ENCODE data around the gene ZNF423. TPM values are rescaled to one million over a fixed set of nuclear protein-coding genes. Genes with fewer than 3 reads are reported as not detected.
A peak's percentile ranks its signal among the peaks of the same experiment; 100 is the strongest.

ZNF423 gene
- total RNA-seq, 1 experiment from 2014 or later: 11.1 TPM

DNA sequence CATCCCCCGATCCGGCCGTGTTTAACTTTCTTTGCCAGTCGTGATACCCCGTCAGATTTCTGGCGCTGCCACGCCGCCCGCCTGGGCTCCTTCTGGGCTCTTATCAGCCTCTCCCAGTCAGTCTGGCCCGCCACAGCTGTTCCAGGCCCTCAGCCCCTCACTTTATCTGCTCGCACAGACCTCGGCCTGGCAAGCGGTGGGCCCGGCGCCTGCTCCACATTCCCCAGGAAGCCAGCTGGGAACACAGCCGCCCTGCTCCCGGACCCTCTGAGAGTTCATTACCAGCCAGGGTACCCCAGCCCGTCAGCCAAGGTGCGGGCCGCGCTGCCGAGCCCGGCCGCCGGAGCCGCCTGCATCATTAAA, 157.5 kb downstream of the ZNF423 start:
- DNase-seq (ENCODE audit: low spot score): peak; percentile 58
- CTCF ChIA-PET: no interaction called here
- no peaks in the 10 kb centered on the region for H3K9me3 ChIP-seq (ENCODE audit: low read depth, low read length, poor library complexity, severe bottlenecking)
- POLR2A ChIA-PET (ENCODE audit: low non-redundant PET): interaction anchor here (0.7 kb wide), 1 partner anchor 33 kb away, joined by 4 read pairs; no protein-coding TSS in a partner anchor
- H3K27me3 ChIP-seq (replicated peaks; ENCODE audit: insufficient read depth, low read depth, low read length, poor library complexity): no peaks in the 10 kb centered on the region
- intact Hi-C loops (cut with micrococcal nuclease; ENCODE audit: unreplicated experiment): no loop called here
- TSS peak; percentile 48 for BruUV-seq (replicated peaks)
- peaks cover 66% of the 10 kb centered on the region for H3K4me1 ChIP-seq (ENCODE audit: insufficient read depth, low read length, poor library complexity, severe bottlenecking)
- TF ChIP-seq, protein P1, sequence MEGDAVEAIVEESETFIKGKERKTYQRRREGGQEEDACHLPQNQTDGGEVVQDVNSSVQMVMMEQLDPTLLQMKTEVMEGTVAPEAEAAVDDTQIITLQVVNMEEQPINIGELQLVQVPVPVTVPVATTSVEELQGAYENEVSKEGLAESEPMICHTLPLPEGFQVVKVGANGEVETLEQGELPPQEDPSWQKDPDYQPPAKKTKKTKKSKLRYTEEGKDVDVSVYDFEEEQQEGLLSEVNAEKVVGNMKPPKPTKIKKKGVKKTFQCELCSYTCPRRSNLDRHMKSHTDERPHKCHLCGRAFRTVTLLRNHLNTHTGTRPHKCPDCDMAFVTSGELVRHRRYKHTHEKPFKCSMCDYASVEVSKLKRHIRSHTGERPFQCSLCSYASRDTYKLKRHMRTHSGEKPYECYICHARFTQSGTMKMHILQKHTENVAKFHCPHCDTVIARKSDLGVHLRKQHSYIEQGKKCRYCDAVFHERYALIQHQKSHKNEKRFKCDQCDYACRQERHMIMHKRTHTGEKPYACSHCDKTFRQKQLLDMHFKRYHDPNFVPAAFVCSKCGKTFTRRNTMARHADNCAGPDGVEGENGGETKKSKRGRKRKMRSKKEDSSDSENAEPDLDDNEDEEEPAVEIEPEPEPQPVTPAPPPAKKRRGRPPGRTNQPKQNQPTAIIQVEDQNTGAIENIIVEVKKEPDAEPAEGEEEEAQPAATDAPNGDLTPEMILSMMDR (conservative IDR thresholded peaks at IDR 0.05; ENCODE audit: low read depth, low read length): no peak
- no peak for TF ChIP-seq EZH2 (IDR thresholded peaks at IDR 0.05; ENCODE audit: borderline replicate concordance, low read depth, low read length, poor library complexity, severe bottlenecking)
- peak overlapping the region; percentile 43 for H3K4me3 ChIP-seq (ENCODE audit: low read depth, low read length, poor library complexity, severe bottlenecking)
- H3K36me3 ChIP-seq (ENCODE audit: insufficient read depth, low read length, poor library complexity, severe bottlenecking): no peaks in the 10 kb centered on the region
- peak overlapping the region; percentile 99 for H3K27ac ChIP-seq (ENCODE audit: low read depth, low read length, poor library complexity, severe bottlenecking)

DNA sequence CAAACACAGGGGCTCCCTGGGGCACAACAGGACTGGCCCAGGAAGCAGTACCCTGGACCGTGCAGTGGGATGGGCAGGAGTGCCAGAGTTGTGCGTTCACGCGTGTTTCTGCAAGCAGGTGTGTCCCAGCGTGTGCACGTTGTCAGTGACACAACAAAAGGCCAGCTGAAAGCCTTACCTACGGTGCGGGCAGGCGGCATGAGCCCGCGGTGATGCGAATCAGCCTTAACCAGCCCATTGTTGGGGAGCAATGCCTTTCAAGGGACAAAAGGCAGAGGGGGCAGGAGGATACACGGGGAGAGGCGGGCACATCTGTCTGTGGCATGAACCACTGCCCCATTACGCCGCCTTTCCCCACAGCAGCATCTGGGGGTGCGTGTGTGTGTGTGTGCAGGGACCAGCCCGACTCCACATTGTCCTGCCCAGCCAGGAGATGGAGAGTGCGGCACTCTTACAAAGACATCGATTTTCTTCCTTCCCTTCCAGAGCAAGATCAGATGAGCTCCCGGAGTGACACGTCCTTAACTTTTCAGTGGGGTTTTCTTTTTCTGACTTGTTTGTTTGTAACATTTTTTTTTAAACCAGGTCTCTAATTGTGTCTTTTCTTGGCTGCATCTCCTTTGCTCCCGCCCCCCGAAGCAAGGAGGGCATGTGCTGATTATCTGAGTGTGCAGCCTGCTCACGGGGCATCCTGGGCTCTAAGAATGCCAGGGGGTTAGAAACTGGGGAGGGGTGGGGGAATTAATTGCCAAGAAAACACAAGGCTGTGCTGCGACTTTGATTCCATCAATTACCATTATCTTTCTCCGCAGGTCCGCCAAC, 158.1 kb downstream of the ZNF423 start:
- BruUV-seq (replicated peaks): no TSS peak
- intact Hi-C loops (cut with micrococcal nuclease; ENCODE audit: unreplicated experiment): no loop called here
- no peaks in the 10 kb centered on the region for H3K27me3 ChIP-seq (replicated peaks; ENCODE audit: insufficient read depth, low read depth, low read length, poor library complexity)
- H3K27ac ChIP-seq (ENCODE audit: low read depth, low read length, poor library complexity, severe bottlenecking): peak overlapping the region; percentile 99
- CTCF ChIA-PET: no interaction called here
- H3K4me1 ChIP-seq (ENCODE audit: insufficient read depth, low read length, poor library complexity, severe bottlenecking): peaks cover 60% of the 10 kb centered on the region
- H3K36me3 ChIP-seq (ENCODE audit: insufficient read depth, low read length, poor library complexity, severe bottlenecking): no peaks in the 10 kb centered on the region
- POLR2A ChIA-PET (ENCODE audit: low non-redundant PET): no interaction called here
- TF ChIP-seq, protein P1 (conservative IDR thresholded peaks at IDR 0.05; ENCODE audit: low read depth, low read length): no peak
- no peak for TF ChIP-seq EZH2 (IDR thresholded peaks at IDR 0.05; ENCODE audit: borderline replicate concordance, low read depth, low read length, poor library complexity, severe bottlenecking)
- DNase-seq (ENCODE audit: low spot score): no peak
- H3K9me3 ChIP-seq (ENCODE audit: low read depth, low read length, poor library complexity, severe bottlenecking): no peaks in the 10 kb centered on the region
- H3K4me3 ChIP-seq (ENCODE audit: low read depth, low read length, poor library complexity, severe bottlenecking): peak overlapping the region; percentile 43

DNA sequence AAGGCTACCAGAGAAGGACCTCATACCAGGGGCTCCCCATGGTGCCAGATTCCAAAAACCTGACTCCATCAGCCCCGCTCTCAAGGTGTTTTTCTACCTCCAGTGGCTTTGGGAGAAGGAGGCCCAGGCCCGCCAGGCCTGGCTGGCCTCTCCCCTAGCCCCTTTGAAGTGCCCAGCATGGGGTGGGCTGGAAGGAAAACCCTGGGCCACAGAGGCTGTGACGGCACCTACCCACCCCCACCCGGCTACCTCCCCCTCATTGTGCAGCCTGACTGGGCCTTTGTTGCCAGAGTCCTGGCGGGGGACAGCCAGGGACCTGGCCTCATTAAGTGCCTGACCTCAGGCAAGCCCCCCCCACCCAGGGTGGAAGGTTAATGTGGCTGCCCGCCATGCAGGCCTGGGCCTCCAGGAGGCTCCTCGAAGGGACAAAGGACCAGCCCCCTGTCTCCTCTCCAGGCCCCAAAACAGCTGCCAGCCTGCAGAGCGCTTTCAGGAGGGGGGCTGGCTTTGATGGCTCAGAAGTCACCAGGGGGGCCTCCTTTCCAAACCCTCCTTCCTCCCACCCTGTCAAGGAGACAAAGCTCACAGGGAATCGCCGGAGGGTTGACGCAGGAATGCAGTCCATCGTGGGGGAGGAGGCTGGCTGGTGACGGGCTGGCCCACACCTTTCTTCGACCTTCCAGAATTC, 159.4 kb downstream of the ZNF423 start:
- intact Hi-C loops (cut with micrococcal nuclease; ENCODE audit: unreplicated experiment): no loop called here
- no TSS peak for BruUV-seq (replicated peaks)
- Histone ChIP-seq H3K27ac (ENCODE audit: low read depth, low read length, poor library complexity, severe bottlenecking) (peak overlapping the region; percentile 32), H3K9me3 (ENCODE audit: low read depth, low read length, poor library complexity, severe bottlenecking) (no peaks in the 10 kb centered on the region), H3K36me3 (ENCODE audit: insufficient read depth, low read length, poor library complexity, severe bottlenecking) (no peaks in the 10 kb centered on the region), H3K27me3 (replicated peaks; ENCODE audit: insufficient read depth, low read depth, low read length, poor library complexity) (no peaks in the 10 kb centered on the region), H3K4me3 (ENCODE audit: low read depth, low read length, poor library complexity, severe bottlenecking) (no peak overlapping the region), H3K4me1 (ENCODE audit: insufficient read depth, low read length, poor library complexity, severe bottlenecking) (peaks cover 54% of the 10 kb centered on the region)
- ChIA-PET CTCF (no interaction called here), POLR2A (ENCODE audit: low non-redundant PET) (no interaction called here)
- DNase-seq (ENCODE audit: low spot score): no peak
- TF ChIP-seq, protein P1 (conservative IDR thresholded peaks at IDR 0.05; ENCODE audit: low read depth, low read length): no peak
- no peak for TF ChIP-seq EZH2 (IDR thresholded peaks at IDR 0.05; ENCODE audit: borderline replicate concordance, low read depth, low read length, poor library complexity, severe bottlenecking)
